Measurements from ENCODE around the gene CBX4.

Gene CBX4

GRCh38 chr17:79788455-79788854, 50.8 kb downstream of the CBX4 start:
- no peak for DNase-seq (ENCODE audit: low read depth in 2 of 2)

GRCh38 chr17:79786930-79787643, 52.2 kb downstream of the CBX4 start:
- no peak for DNase-seq (ENCODE audit: low read depth in 2 of 2)

GRCh38 chr17:79785900-79786810, 53.1 kb downstream of the CBX4 start:
- DNase-seq (ENCODE audit: low read depth in 2 of 2), result no peak

- DNase-seq (ENCODE audit: low read depth in 2 of 2), result no peak
These were observed 54.0 kb downstream of the CBX4 start for GRCh38 chr17:79785017-79785899.

GRCh38 chr17:79784353-79785016, 54.8 kb downstream of the CBX4 start:
- no peak for DNase-seq (ENCODE audit: low read depth in 2 of 2)

GRCh38 chr17:79783891-79784290, 55.3 kb downstream of the CBX4 start:
- DNase-seq (ENCODE audit: low read depth in 2 of 2), result no peak
